Measurements from ENCODE around the gene CD47.

GRCh38 chr3:107999215-107999775 is 91.5 kb downstream of the CD47 start:
- TF ChIP-seq CTCF (conservative IDR thresholded peaks at IDR 0.05): 0 out of 2 replicates have a peak, but pooled peaks have one; percentile 32
- no peak for TF ChIP-seq EZH2 (IDR thresholded peaks at IDR 0.05; ENCODE audit: low read depth)
